Ectodermal cell (in vitro differentiated cells): ENCODE measurements around the gene SERPINB2.

Source experiments
- H3K27ac ChIP-seq: 2 replicates; pipeline ENCODE4 v1.7.0; 2013; ENCODE audit warnings: mild to moderate bottlenecking, low read depth, low read length; ENCODE audit not compliant: insufficient read depth, poor library complexity, severe bottlenecking
- H3K27me3 ChIP-seq: 2 replicates; pipeline ENCODE4 v1.7.0; 2013; ENCODE audit warnings: mild to moderate bottlenecking, low read length; ENCODE audit not compliant: insufficient read depth, control insufficient read depth, poor library complexity, severe bottlenecking
- H3K36me3 ChIP-seq: one replicate; pipeline ENCODE4 v1.7.0; 2013; ENCODE audit warnings: low read length; ENCODE audit not compliant: control insufficient read depth, insufficient read depth
- H3K4me1 ChIP-seq: one replicate; pipeline ENCODE4 v1.7.0; 2013; ENCODE audit warnings: low read length; ENCODE audit not compliant: control insufficient read depth, insufficient read depth
- H3K4me3 ChIP-seq: 2 replicates; pipeline ENCODE4 v1.7.0; 2013; ENCODE audit warnings: low read depth, low read length, control low read depth; ENCODE audit not compliant: insufficient read depth
- H3K9me3 ChIP-seq: 2 replicates; pipeline ENCODE4 v1.7.0; 2013; ENCODE audit warnings: mild to moderate bottlenecking, low read length, moderate library complexity; ENCODE audit not compliant: control insufficient read depth
- WGBS, 2 experiments: methylation state at CpG; one replicate each; pipeline ENCODE4 v1.1.7; 2013; ENCODE audit warnings: missing lambda C conversion rate in 2 of 2; 5-methylcytosine and 5-hydroxymethylcytosine counted together

SERPINB2 gene

DNA sequence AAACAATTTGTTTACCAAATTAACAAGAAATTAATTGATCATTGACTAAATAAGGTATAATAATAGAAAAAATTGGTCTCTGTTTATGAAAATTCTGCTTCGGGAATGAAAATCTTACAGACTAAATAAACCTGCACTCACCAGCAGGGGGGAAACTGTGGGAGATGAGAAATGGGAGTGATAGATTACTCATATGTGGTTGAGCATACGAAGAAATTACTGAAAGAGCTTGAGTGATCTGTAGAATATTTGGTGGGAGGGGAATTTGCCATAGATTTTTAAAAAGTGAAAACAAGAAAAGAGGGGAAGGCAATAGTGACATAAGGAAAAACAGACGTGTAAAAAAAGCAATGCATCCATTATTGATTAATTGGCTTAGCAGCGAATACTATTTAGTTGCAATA, 63.8 kb downstream of the SERPINB2 start:
- Histone ChIP-seq H3K27ac (no peak overlapping the region), H3K9me3 (no peaks in the 10 kb centered on the region), H3K4me3 (no peak overlapping the region), H3K27me3 (peaks cover 19% of the 10 kb centered on the region), H3K36me3 (no peaks in the 10 kb centered on the region), H3K4me1 (peaks cover 4% of the 10 kb centered on the region)
- 92 to 97% methylated on average over 3 to 4 of the region's 4 CpGs for WGBS, 2 experiments
